Measurements from ENCODE around the gene TRPC3. TPM values are rescaled to one million over a fixed set of nuclear protein-coding genes. Genes with fewer than 3 reads are reported as not detected.

Gene TRPC3
- total RNA-seq, 1 experiment from 2014 or later, result 0.25 TPM

- no peak for TF ChIP-seq ZBTB33 (IDR thresholded peaks at IDR 0.05; ENCODE audit: extremely low read depth, insufficient replicate concordance, low read length)
- TF ChIP-seq SIN3A (IDR thresholded peaks at IDR 0.05; ENCODE audit: low read depth), result no peak
These were observed 19.5 kb downstream of the TRPC3 start (continued) for GRCh38 chr4:121932212-121932974.

- H3K9me3 ChIP-seq (ENCODE audit: control insufficient read depth in 1 of 2, insufficient read depth in 1 of 2, low read depth in 1 of 2, low read length in 2 of 2), result no peaks in the 10 kb centered on the region
- no peaks in the 10 kb centered on the region for H3K36me3 ChIP-seq (ENCODE audit: control insufficient read depth in 1 of 2, insufficient read depth in 2 of 2, low read length in 2 of 2)
- H3K9me2 ChIP-seq (ENCODE audit: insufficient read depth), result no peaks in the 10 kb centered on the region
- no peaks in the 10 kb centered on the region for H3K79me2 ChIP-seq (ENCODE audit: insufficient read depth, low read length)
- no peak overlapping the region for H3K4me2 ChIP-seq (ENCODE audit: low read length)
- RAD21 ChIA-PET (ENCODE audit: low non-redundant PET in 1 of 2, low total read pairs in 2 of 2, uncharacterized antibody in 2 of 2, unreplicated experiment in 2 of 2), result no interaction called here
- TF ChIP-seq REST (IDR thresholded peaks at IDR 0.05; ENCODE audit: low read depth), result no peak
- TF ChIP-seq ELF1 (IDR thresholded peaks at IDR 0.05; ENCODE audit: borderline replicate concordance, low read depth), result no peak
- TF ChIP-seq CEBPB (IDR thresholded peaks at IDR 0.05; ENCODE audit: low read depth), result no peak
- H3K27me3 ChIP-seq (ENCODE audit: insufficient read depth, low read length), result no peaks in the 10 kb centered on the region
- ATAC-seq (no peak), DNase-seq (ENCODE audit: low read depth, low spot score) (no peak)
- POLR2A ChIA-PET, result no interaction called here
- H3K4me3 ChIP-seq (replicated peaks in 1 of 2; ENCODE audit: low read depth in 1 of 2, low read length in 2 of 2), result no peak overlapping the region
- no TSS peak for BruUV-seq (replicated peaks)
- no peak overlapping the region for H3K9ac ChIP-seq (ENCODE audit: low read length)
- intact Hi-C loops (cut with micrococcal nuclease), result no loop called here
- CTCF ChIA-PET, result no interaction called here
- H2AFZ ChIP-seq (ENCODE audit: low read depth, low read length, poor library complexity, severe bottlenecking), result no peak overlapping the region
- peaks cover 20 to 25% of the 10 kb centered on the region in 2 experiments for H3K4me1 ChIP-seq (ENCODE audit: control insufficient read depth in 1 of 2, insufficient read depth in 2 of 2, low read length in 2 of 2)
- no peaks in the 10 kb centered on the region for H4K20me1 ChIP-seq (ENCODE audit: insufficient read depth)
- no peak overlapping the region for H3K27ac ChIP-seq (ENCODE audit: low read depth, low read length)
These were observed 21.6 kb downstream of the TRPC3 start for GRCh38 chr4:121930304-121930703.

Measured in HCT116 (cell line).